Measurements from ENCODE around the gene TADA2A. TPM values are rescaled to one million over a fixed set of nuclear protein-coding genes. Genes with fewer than 3 reads are reported as not detected.

Gene TADA2A
- total RNA-seq, 1 donor from 2014 or later, result 14.5 TPM

DNA sequence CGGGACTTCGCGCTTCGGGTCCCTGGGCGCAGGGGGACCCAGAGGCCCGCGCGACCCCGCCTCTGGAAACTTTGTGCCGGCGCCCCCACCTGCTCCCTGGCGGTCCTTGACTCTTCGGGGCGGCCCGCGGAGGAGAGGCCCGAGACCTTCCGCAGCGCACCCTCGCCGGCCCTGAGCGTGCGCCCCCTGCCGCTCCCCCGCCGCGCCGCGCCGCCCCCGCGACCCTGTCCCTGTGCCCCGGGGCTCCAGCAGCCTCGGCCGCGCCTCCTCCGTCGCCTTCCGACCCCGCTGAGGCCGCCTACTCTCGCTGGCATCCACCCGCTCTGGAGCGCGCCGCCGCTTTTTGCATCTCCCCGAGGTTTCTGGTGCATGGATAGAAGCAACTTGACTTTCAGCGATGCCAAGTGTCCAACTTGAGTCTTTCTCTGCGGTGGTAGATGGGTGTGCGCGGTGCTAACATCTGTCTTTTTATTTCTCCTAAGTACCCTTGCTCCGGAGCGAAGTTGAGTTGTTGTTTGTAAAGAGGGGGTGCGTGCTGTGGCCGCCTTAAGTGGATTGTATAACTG is 83.4 kb downstream of the TADA2A start:
- H3K4me3 ChIP-seq (ENCODE audit: low read depth, low read length), result peak overlapping the region; percentile 57
- TF ChIP-seq CTCF (IDR thresholded peaks at IDR 0.05; ENCODE audit: insufficient read depth, low read length, poor library complexity, severe bottlenecking), result no peak
- DNase-seq (ENCODE audit: low read depth), result no peak
- no peaks in the 10 kb centered on the region for H3K36me3 ChIP-seq (ENCODE audit: control insufficient read depth, insufficient read depth, low read length)
- no peaks in the 10 kb centered on the region for H3K27me3 ChIP-seq (ENCODE audit: control insufficient read depth, insufficient read depth, low read length)

DNA sequence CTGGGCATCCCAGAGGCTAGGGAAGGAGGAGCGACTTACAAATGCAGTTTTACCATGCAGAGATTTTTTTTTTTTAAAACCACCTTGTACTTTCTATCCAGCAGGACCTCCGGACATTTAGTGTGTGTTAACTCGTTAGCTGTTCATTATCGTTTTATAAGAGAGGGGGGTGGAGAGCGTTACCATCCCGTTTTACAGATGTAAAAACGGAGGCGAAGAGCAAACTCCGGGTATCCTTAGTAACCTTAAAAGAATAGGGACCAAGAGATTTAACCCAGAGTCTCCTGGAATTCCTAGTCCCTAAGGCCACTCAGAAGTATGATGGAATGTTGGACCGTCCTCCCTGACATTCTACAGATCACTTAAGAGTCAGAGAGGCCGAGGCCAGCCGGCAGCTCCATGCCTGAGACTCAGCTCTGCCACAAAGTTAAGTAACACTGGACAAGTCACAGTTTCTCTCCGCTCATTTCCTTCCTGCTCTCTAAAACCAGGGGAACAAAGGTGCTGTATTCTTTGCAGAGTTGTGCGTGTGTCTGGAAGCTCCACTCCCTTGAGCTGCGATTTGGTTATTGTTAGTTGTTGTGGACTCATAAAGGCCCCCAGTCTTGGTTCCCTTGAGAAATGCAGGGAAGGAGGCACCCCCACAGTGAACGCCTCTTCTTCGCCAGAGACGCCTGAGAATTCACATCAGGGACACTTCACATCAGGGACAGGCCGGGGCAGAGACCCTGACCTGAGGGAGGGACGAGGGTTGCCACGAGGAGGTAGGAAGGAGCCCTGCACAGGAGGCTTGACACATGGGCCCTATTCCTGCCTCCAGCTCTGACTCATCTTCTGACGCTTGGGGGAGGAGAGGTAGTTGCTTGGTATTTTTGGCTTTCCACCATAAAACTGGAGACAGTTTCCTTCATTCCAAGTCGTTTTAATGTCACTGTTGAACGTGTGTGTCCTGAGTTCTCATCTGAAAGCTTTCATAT is 84.2 kb downstream of the TADA2A start:
- Histone ChIP-seq H3K36me3 (ENCODE audit: control insufficient read depth, insufficient read depth, low read length) (no peaks in the 10 kb centered on the region), H3K4me3 (ENCODE audit: low read depth, low read length) (peak overlapping the region; percentile 57), H3K27me3 (ENCODE audit: control insufficient read depth, insufficient read depth, low read length) (no peaks in the 10 kb centered on the region)
- peak; percentile 65 for DNase-seq (ENCODE audit: low read depth)
- no peak for TF ChIP-seq CTCF (IDR thresholded peaks at IDR 0.05; ENCODE audit: insufficient read depth, low read length, poor library complexity, severe bottlenecking)

DNA sequence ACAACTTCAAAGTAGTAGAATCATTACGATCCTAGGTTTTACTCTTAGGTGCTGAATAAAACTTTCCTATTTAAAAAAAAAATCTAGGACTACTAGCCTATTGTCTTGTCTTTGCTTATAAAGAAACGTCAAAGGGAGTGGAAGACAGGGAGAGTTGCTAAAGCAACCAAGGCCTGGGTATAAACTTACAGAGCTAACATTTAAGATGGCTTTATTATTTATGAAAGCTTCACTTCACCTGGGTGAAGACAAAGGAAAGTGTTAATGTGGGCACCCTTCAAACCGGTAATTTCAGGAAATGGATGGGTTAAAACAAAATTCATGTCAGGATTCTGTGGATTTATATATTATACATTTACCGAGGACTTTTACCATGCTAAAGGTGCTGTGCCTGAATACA is 85.5 kb downstream of the TADA2A start:
- no peaks in the 10 kb centered on the region for H3K36me3 ChIP-seq (ENCODE audit: control insufficient read depth, insufficient read depth, low read length)

GRCh38 chr17:37493249-37494027 is 86.8 kb downstream of the TADA2A start:
- no peak for TF ChIP-seq CTCF (IDR thresholded peaks at IDR 0.05; ENCODE audit: insufficient read depth, low read length, poor library complexity, severe bottlenecking)
- H3K4me3 ChIP-seq (ENCODE audit: low read depth, low read length), result no peak overlapping the region

More for the DNA sequence above, 85.5 kb downstream of the TADA2A start:
- Histone ChIP-seq H3K4me3 (ENCODE audit: low read depth, low read length) (no peak overlapping the region), H3K27me3 (ENCODE audit: control insufficient read depth, insufficient read depth, low read length) (no peaks in the 10 kb centered on the region)
- no peak for DNase-seq (ENCODE audit: low read depth)
- TF ChIP-seq CTCF (IDR thresholded peaks at IDR 0.05; ENCODE audit: insufficient read depth, low read length, poor library complexity, severe bottlenecking), result no peak

GRCh38 chr17:37494401-37494831 is 87.7 kb downstream of the TADA2A start:
- no peak for DNase-seq (ENCODE audit: low read depth)
- Histone ChIP-seq H3K36me3 (ENCODE audit: control insufficient read depth, insufficient read depth, low read length) (no peaks in the 10 kb centered on the region), H3K27me3 (ENCODE audit: control insufficient read depth, insufficient read depth, low read length) (no peaks in the 10 kb centered on the region), H3K4me3 (ENCODE audit: low read depth, low read length) (no peak overlapping the region)
- TF ChIP-seq CTCF (IDR thresholded peaks at IDR 0.05; ENCODE audit: insufficient read depth, low read length, poor library complexity, severe bottlenecking), result no peak

More at GRCh38 chr17:37493249-37494027, 86.8 kb downstream of the TADA2A start:
- peak; percentile 67 for DNase-seq (ENCODE audit: low read depth)
- no peaks in the 10 kb centered on the region for H3K36me3 ChIP-seq (ENCODE audit: control insufficient read depth, insufficient read depth, low read length)
- no peaks in the 10 kb centered on the region for H3K27me3 ChIP-seq (ENCODE audit: control insufficient read depth, insufficient read depth, low read length)
